Skeletal muscle satellite cell (primary cell): ENCODE data around the gene KLK4. TPM values are rescaled to one million over a fixed set of nuclear protein-coding genes. Genes with fewer than 3 reads are reported as not detected.

ENCODE experiments used
- H3K27me3 ChIP-seq: 2 replicates; pipeline ENCODE4 v1.7.0; 2013; ENCODE audit warnings: low read length; ENCODE audit not compliant: control insufficient read depth, insufficient read depth
- H3K36me3 ChIP-seq: 2 replicates; pipeline ENCODE4 v1.7.0; 2013; ENCODE audit warnings: mild to moderate bottlenecking, control low read depth, low read length; ENCODE audit not compliant: insufficient read depth
- H3K4me1 ChIP-seq: 2 replicates; pipeline ENCODE4 v1.7.0; 2013; ENCODE audit warnings: low read length; ENCODE audit not compliant: control insufficient read depth, insufficient read depth
- H3K4me2 ChIP-seq: 2 replicates; pipeline ENCODE4 v1.7.0; 2013; ENCODE audit warnings: mild to moderate bottlenecking, low read length
- H3K4me3 ChIP-seq: 2 replicates; pipeline ENCODE4 v1.7.0; 2013; ENCODE audit warnings: low read length
- H3K9ac ChIP-seq: 2 replicates; pipeline ENCODE4 v1.7.0; 2013; ENCODE audit warnings: mild to moderate bottlenecking, low read depth, low read length, moderate library complexity
- H3K9me3 ChIP-seq: replicated peaks from 2 replicates; pipeline ENCODE4 v1.7.0; 2013; ENCODE audit warnings: mild to moderate bottlenecking, control low read depth, low read length
- total RNA-seq: library from RNA; depleted of rRNA; stranded (reverse); fragments of >200 nt; gene quantifications from 2 replicates; pipeline ENCODE4 v1.2.3, GENCODE V29; 2012; rRNA removed

Gene KLK4, protein sequence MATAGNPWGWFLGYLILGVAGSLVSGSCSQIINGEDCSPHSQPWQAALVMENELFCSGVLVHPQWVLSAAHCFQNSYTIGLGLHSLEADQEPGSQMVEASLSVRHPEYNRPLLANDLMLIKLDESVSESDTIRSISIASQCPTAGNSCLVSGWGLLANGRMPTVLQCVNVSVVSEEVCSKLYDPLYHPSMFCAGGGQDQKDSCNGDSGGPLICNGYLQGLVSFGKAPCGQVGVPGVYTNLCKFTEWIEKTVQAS
- not detected in 2 replicates for total RNA-seq

DNA sequence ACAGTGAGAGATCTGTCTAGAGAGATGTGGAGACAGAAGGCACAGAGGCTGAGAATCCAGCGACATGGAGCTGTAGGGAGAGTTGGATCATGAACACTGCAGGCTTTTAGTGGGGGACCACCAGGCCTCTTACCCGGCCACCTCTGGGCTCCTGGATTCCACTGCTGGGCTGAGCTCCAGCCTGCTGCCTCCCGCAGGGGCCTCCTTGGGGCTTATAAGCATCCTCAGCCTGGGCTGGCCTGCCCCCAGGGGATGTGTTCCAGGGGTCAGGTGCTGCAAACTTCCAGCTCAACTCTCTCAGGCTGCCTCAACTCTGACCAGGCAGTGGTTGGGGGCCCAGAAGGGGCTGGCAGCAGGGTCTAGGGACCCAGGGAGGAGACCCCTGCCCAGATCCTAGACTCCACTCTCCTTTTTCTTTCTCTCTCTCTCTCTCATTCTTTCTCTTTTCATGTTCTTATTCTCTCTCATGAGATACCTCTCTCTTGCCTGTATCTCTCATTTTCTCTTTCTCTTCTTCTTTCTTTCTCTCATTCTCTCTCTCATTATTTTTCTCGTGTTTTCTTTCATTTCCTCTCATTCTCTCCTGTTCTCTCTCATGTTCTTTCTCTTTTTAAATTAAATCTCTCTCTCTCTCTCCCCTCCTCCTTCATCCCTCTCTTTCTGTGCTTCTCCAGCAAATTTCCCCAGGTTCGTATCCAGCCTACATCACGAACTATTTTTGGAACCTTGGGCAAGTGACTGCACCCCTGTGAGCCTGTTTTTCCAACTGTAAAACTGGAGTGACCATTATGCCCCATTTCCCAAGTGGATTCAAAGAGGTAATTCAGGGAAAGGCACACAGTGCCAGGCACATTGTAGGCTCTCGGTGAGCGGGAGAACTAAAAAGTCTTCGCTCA is at the start of gene KLK4:
Gene KLK4 (minus strand): TSS at position 190 of the 896 bp plus-strand sequence. CDS start 657 bp downstream, outside the sequence.
- H3K4me3 ChIP-seq = no peak within 1 kb of the TSS
- H3K9me3 ChIP-seq = no peaks in the 10 kb centered on the region
- no peak within 1 kb of the TSS for H3K9ac ChIP-seq
- H3K27me3 ChIP-seq = peaks cover 3% of the 10 kb centered on the region
- H3K4me2 ChIP-seq = no peak within 1 kb of the TSS
- no peaks in the 10 kb centered on the region for H3K4me1 ChIP-seq
- H3K36me3 ChIP-seq = no peaks in the 10 kb centered on the region

DNA sequence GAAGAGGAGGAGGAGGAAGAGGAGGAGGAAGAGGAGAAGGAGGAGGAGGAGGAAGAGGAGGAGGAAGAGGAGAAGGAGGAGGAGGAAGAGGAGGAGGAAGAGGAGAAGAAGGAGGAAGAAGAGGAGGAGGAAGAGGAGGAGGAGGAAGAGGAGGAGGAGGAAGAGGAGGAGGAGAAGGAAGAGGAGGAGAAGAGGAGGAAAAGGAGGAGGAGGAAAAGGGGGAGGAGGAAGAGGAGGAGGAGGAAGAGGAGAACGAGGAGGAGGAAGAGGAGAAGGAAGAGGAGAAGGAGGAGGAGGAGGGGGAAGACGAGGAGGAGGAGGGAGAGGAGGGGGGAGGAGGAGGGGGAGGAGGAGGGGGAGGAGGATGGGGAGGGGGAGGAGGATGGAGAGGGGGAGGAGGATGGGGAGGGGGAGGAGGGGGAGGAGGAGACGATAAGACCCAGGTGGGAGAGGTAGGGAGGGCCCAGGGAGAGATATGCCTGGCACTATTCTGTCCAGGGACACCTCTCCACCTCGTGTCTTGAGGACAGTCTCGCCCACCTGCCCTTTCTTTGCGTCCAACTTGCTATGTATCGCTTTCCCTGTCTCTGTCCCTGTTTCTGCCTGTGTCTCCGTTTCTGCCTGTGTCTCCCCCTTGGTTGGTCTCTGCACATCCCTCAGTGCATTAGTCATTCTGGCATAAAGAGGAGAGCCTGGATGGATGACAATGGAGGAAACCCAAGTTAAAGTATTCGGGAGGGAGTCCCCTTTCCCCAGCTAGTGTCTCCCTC is 48.7 kb upstream of the KLK4 start:
- H3K9me3 ChIP-seq = no peaks in the 10 kb centered on the region
- no peak overlapping the region for H3K4me3 ChIP-seq
- no peaks in the 10 kb centered on the region for H3K4me1 ChIP-seq
- no peaks in the 10 kb centered on the region for H3K27me3 ChIP-seq
- H3K9ac ChIP-seq = no peak overlapping the region
- H3K4me2 ChIP-seq = no peak overlapping the region
- H3K36me3 ChIP-seq = no peaks in the 10 kb centered on the region

DNA sequence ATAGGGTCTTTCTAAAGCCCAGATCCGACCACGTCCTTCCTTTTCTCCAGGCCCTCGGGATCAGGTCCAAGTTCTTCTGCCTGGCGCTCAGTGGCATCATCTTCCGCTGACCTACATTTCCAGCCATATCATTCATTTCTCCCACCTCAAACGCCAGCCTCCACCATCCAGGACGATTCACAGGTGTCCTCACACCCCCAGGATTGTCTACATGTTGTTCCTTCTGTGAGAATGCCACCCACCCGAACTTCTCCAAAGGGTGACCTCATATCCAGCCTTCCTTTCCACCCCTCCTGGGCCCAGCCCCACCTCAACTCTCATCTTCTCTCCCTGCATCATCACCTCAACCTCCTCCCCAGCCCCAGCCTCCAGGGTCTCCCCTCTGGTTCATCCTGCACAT is 46.4 kb upstream of the KLK4 start:
- H3K9me3 ChIP-seq = no peaks in the 10 kb centered on the region
- H3K4me2 ChIP-seq = no peak overlapping the region
- no peak overlapping the region for H3K4me3 ChIP-seq
- H3K9ac ChIP-seq = no peak overlapping the region
- no peaks in the 10 kb centered on the region for H3K27me3 ChIP-seq
- H3K4me1 ChIP-seq = no peaks in the 10 kb centered on the region
- H3K36me3 ChIP-seq = no peaks in the 10 kb centered on the region

DNA sequence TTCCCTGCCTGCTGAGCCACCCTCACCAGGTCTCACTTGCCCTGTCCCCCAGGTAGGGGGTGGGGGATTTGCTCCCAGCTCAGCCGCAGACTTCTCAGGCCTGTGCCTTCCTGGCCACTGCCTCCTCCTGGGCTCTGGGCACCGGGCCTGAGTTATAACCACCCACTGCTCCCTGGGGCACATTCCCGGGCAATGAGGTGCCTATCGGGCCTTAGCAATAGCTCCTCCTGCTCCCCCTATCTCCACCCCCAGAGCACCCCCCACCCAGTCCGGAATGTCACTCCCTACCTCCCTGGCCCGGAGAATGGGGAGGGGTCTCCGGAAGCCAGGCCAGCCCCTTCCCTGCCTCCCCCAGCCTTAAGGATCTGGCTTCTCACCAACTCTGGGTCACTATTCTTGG is 41.7 kb upstream of the KLK4 start, which contains the start of gene KLK5:
Gene KLK5 (minus strand): TSS at position 129 of the 400 bp plus-strand sequence. CDS start 381 bp downstream, outside the sequence.
- Histone ChIP-seq H3K4me1 (no peaks in the 10 kb centered on the region), H3K27me3 (no peaks in the 10 kb centered on the region), H3K36me3 (no peaks in the 10 kb centered on the region), H3K4me2 (no peak within 1 kb of the TSS), H3K4me3 (no peak within 1 kb of the TSS), H3K9me3 (peaks cover 5% of the 10 kb centered on the region), H3K9ac (no peak within 1 kb of the TSS)

DNA sequence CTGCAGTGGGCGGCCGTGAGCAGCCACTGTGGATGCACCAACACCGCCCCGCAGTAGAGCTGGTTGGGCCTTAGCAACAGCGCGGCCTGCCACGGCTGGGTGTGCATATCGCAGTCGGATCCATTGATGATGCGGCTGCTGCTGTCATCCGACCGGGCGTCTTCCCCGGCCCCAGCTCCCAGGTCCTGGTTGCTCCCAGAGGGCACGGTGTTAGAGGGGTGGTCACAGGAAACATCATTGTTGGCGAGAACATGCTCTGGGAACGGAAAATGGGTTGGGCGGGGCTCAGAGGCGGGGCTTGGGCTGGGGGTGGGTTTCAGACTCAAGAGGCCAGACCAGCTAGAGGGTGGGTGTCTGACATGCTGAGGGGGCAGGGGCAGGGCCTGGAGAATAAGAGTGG is 38.7 kb upstream of the KLK4 start:
- H3K36me3 ChIP-seq = no peaks in the 10 kb centered on the region
- H3K9me3 ChIP-seq = peaks cover 5% of the 10 kb centered on the region
- no peaks in the 10 kb centered on the region for H3K27me3 ChIP-seq
- H3K4me2 ChIP-seq = no peak overlapping the region
- H3K4me1 ChIP-seq = no peaks in the 10 kb centered on the region
- no peak overlapping the region for H3K9ac ChIP-seq
- no peak overlapping the region for H3K4me3 ChIP-seq

DNA sequence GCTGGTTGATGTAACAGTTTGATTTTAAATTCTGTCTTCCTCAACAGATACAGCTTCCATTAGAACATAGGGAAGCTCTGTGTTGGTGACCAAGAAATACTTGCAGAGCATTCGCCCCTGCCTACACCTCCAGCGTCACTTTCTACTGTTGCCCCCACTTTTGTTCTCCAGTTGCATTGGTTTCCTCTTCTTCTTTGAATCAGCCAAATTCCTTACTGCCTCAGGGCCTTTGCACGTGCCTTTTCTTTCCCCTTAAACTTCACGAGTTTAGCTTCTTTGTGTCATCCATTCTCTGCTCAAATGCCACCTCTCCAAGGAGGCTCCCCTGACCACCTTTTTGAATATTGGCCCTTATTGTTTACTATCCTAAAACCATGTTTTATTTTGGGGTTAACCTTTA is 35.9 kb upstream of the KLK4 start:
- Histone ChIP-seq H3K4me2 (no peak overlapping the region), H3K4me3 (no peak overlapping the region), H3K27me3 (no peaks in the 10 kb centered on the region), H3K36me3 (no peaks in the 10 kb centered on the region), H3K9me3 (peaks cover 9% of the 10 kb centered on the region), H3K4me1 (no peaks in the 10 kb centered on the region), H3K9ac (no peak overlapping the region)

DNA sequence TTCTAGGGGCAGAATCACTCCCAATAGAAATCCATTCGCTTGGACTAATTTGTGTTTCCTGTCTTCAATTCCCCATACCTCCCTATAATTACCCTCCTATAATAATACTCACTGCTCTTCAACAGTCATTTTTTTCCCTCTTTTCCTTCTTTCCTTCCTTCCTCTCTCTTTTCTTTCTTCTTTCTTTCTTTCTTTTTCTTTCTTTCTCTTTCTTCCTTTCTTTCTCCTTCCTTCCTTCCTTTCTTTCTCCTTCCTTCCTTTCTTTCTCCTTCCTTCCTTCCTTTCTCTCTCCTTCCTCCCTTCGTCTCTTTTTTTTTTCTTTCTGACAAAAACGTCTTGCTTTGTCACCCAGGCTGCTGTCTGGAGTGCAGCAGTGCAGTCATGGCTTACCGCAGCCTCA is 33.6 kb upstream of the KLK4 start:
- Histone ChIP-seq H3K9me3 (peaks cover 4% of the 10 kb centered on the region), H3K4me3 (no peak overlapping the region), H3K36me3 (no peaks in the 10 kb centered on the region), H3K4me1 (no peaks in the 10 kb centered on the region), H3K9ac (no peak overlapping the region), H3K4me2 (no peak overlapping the region), H3K27me3 (no peaks in the 10 kb centered on the region)

DNA sequence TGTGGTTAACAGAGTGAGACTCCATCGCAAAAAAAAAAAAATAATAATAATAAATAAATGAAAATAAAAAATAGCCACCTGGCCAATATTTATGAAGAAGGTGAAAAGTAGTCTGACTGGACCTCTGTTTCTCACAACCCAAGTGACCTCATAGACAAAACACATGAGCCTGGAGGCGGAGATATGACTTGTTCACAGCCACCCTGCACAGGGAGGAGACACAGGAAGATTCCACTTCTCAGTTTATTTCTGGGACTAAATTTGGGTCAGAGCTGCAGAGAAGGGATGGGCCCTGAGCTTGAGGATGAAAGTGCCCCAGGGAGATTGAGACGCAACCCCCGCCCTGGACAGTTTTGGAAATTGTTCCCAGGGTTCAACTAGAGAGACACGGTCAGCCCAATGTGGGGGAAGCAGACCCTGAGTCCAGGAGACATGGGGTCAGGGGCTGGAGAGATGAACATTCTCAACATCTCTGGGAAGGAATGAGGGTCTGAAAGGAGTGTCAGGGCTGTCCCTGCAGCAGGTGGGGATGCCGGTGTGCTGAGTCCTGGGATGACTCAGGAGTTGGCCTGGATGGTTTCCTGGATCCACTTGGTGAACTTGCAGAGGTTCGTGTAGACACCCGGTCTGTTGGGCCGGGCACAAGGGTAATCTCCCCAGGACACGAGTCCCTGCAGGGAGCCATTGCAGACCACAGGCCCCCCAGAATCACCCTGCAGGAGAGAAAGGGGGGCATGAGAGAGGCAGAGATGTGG is 32.1 kb upstream of the KLK4 start:
- Histone ChIP-seq H3K9ac (no peak overlapping the region), H3K36me3 (no peaks in the 10 kb centered on the region), H3K4me1 (no peaks in the 10 kb centered on the region), H3K4me2 (no peak overlapping the region), H3K4me3 (no peak overlapping the region), H3K27me3 (no peaks in the 10 kb centered on the region), H3K9me3 (peaks cover 9% of the 10 kb centered on the region)

DNA sequence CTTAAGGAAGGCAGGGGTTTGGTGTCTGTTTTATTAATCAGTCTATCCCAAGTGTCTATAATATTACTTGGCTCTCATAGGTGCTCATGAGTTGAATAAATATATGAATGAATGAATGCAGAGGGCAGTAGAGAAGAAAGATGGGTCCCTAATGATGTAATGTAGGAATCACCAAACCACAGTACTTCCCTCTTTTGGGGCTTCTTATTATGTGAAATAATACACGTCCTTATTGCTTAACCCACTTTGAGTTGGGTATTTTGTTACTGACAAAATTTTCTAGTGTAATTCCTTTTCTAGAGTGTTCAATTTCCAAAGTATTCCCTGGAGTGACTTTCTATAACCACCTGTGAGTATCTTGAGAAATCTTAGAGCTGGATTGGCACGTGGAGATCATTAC is 28.4 kb upstream of the KLK4 start:
- H3K4me1 ChIP-seq = no peaks in the 10 kb centered on the region
- H3K4me2 ChIP-seq = no peak overlapping the region
- no peaks in the 10 kb centered on the region for H3K27me3 ChIP-seq
- H3K9ac ChIP-seq = no peak overlapping the region
- no peak overlapping the region for H3K4me3 ChIP-seq
- peaks cover 9% of the 10 kb centered on the region for H3K9me3 ChIP-seq
- no peaks in the 10 kb centered on the region for H3K36me3 ChIP-seq

DNA sequence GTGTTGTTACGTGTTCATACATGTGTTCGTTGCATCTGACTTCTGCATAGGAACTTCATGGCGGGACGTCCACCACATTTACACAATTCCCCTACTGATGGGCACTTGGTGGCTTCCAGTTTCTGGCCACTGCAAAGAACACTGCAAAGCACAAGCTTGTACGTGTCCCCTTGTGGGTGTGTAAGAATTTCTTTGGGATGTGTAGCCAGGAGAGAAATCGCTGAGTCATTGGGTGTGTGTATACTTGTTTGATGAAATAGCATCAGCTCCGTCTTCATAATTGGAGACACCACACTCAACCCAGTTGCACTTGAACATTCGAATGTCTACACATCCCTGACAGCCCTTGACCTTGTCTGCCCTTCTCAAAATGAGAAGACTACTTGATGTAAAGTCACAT is 22.4 kb upstream of the KLK4 start:
- Histone ChIP-seq H3K4me1 (no peaks in the 10 kb centered on the region), H3K4me2 (no peak overlapping the region), H3K9me3 (no peaks in the 10 kb centered on the region), H3K27me3 (no peaks in the 10 kb centered on the region), H3K4me3 (no peak overlapping the region), H3K9ac (no peak overlapping the region), H3K36me3 (no peaks in the 10 kb centered on the region)

DNA sequence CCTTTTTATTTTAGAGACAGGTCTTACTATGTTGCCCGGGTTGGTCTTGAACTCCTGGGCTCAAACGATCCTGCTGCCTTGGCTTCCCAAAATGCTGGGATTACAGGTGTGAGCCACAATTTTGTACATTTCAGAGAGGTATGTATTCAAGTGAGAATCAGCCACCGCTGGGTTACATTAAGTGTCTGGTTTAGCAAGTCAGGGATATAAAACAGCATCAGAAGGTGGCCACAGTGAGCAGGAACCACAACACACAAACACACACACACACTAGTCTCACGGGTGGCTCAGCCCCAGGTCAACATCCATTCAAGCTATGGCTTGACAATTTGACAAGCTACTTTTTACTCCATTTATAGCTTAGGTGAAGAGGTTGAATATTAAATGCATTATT is 21.5 kb upstream of the KLK4 start:
- Histone ChIP-seq H3K9ac (no peak overlapping the region), H3K36me3 (no peaks in the 10 kb centered on the region), H3K27me3 (no peaks in the 10 kb centered on the region), H3K4me2 (no peak overlapping the region), H3K4me1 (no peaks in the 10 kb centered on the region), H3K4me3 (no peak overlapping the region), H3K9me3 (no peaks in the 10 kb centered on the region)
